ENCODE measurements around the gene NID1. TPM values are rescaled to one million over a fixed set of nuclear protein-coding genes. Genes with fewer than 3 reads are reported as not detected.

The NID1 gene
- total RNA-seq, 1 experiment from 2014 or later = 19.2 TPM

DNA sequence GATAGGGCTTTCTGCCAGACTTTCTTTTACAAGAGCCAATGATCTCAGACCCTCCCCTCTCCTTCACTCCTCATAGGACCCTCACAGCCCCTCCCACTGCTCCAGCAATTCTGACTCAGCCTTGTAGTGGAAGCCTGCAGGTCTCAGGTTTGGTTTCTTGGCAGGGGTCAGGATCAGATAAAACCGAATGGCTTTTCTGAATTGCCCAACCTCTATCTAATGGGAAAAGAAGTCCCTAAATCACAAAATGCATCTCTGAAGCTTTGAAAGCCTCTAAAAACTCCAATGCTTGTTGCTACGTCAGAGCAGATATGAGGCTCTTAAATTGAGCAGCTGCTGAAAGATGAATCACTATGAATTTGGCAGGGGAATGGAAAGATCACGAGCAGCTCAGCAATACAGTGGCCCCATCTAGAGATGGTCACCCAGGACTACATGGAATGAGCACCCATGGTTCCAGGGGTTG, 74.5 kb downstream of the NID1 start:
- H3K27me3 Mint-ChIP-seq (ENCODE audit: low read depth) = peaks cover 6% of the 10 kb centered on the region; the same call in 1 of the 2 replicates
- no peaks in the 10 kb centered on the region for H3K4me1 Mint-ChIP-seq
- DNase-seq (ENCODE audit: low spot score) (no peak), ATAC-seq (no peak)
- ChIA-PET POLR2A (no interaction called here), CTCF (interaction anchor here (1.0 kb wide), 1 partner anchor 14 kb away, joined by 3 read pairs; no protein-coding TSS in a partner anchor)
- H3K9me3 Mint-ChIP-seq = peaks cover 35% of the 10 kb centered on the region
- peaks cover 37% of the 10 kb centered on the region for H3K36me3 Mint-ChIP-seq
- H3K27ac Mint-ChIP-seq = no peak overlapping the region
- no peak overlapping the region for H3K4me3 Mint-ChIP-seq
- TF ChIP-seq OVOL2 (CRISPR knock-in tag; IDR thresholded peaks at IDR 0.05; ENCODE audit: borderline replicate concordance) (no peak), ZNF671 (CRISPR knock-in tag; IDR thresholded peaks at IDR 0.05) (no peak), GRHL2 (CRISPR knock-in tag; IDR thresholded peaks at IDR 0.05; ENCODE audit: insufficient replicate concordance, severe bottlenecking) (no peak), ATF1 (CRISPR knock-in tag; IDR thresholded peaks at IDR 0.05) (no peak), NR3C1 (CRISPR knock-in tag; conservative IDR thresholded peaks at IDR 0.05; ENCODE audit: low read depth) (no peak), ZNF263 (CRISPR knock-in tag; IDR thresholded peaks at IDR 0.05; ENCODE audit: low read depth) (no peak), ZNF232 (CRISPR knock-in tag; IDR thresholded peaks at IDR 0.05) (no peak), TEAD1 (CRISPR knock-in tag; IDR thresholded peaks at IDR 0.05) (no peak)
- TF ChIP-seq, protein P1, sequence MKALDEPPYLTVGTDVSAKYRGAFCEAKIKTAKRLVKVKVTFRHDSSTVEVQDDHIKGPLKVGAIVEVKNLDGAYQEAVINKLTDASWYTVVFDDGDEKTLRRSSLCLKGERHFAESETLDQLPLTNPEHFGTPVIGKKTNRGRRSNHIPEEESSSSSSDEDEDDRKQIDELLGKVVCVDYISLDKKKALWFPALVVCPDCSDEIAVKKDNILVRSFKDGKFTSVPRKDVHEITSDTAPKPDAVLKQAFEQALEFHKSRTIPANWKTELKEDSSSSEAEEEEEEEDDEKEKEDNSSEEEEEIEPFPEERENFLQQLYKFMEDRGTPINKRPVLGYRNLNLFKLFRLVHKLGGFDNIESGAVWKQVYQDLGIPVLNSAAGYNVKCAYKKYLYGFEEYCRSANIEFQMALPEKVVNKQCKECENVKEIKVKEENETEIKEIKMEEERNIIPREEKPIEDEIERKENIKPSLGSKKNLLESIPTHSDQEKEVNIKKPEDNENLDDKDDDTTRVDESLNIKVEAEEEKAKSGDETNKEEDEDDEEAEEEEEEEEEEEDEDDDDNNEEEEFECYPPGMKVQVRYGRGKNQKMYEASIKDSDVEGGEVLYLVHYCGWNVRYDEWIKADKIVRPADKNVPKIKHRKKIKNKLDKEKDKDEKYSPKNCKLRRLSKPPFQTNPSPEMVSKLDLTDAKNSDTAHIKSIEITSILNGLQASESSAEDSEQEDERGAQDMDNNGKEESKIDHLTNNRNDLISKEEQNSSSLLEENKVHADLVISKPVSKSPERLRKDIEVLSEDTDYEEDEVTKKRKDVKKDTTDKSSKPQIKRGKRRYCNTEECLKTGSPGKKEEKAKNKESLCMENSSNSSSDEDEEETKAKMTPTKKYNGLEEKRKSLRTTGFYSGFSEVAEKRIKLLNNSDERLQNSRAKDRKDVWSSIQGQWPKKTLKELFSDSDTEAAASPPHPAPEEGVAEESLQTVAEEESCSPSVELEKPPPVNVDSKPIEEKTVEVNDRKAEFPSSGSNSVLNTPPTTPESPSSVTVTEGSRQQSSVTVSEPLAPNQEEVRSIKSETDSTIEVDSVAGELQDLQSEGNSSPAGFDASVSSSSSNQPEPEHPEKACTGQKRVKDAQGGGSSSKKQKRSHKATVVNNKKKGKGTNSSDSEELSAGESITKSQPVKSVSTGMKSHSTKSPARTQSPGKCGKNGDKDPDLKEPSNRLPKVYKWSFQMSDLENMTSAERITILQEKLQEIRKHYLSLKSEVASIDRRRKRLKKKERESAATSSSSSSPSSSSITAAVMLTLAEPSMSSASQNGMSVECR (CRISPR knock-in tag; IDR thresholded peaks at IDR 0.05; ENCODE audit: borderline replicate concordance) = no peak
- TF ChIP-seq, protein P2, sequence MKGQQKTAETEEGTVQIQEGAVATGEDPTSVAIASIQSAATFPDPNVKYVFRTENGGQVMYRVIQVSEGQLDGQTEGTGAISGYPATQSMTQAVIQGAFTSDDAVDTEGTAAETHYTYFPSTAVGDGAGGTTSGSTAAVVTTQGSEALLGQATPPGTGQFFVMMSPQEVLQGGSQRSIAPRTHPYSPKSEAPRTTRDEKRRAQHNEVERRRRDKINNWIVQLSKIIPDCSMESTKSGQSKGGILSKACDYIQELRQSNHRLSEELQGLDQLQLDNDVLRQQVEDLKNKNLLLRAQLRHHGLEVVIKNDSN (CRISPR knock-in tag; IDR thresholded peaks at IDR 0.05) = no peak
- TF ChIP-seq, protein P3, sequence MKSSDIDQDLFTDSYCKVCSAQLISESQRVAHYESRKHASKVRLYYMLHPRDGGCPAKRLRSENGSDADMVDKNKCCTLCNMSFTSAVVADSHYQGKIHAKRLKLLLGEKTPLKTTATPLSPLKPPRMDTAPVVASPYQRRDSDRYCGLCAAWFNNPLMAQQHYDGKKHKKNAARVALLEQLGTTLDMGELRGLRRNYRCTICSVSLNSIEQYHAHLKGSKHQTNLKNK (CRISPR knock-in tag; IDR thresholded peaks at IDR 0.05) = no peak
- TF ChIP-seq, protein P4, sequence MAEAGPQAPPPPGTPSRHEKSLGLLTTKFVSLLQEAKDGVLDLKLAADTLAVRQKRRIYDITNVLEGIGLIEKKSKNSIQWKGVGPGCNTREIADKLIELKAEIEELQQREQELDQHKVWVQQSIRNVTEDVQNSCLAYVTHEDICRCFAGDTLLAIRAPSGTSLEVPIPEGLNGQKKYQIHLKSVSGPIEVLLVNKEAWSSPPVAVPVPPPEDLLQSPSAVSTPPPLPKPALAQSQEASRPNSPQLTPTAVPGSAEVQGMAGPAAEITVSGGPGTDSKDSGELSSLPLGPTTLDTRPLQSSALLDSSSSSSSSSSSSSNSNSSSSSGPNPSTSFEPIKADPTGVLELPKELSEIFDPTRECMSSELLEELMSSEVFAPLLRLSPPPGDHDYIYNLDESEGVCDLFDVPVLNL (CRISPR knock-in tag; IDR thresholded peaks at IDR 0.05; ENCODE audit: borderline replicate concordance, low read depth) = no peak
- TF ChIP-seq, protein P5, sequence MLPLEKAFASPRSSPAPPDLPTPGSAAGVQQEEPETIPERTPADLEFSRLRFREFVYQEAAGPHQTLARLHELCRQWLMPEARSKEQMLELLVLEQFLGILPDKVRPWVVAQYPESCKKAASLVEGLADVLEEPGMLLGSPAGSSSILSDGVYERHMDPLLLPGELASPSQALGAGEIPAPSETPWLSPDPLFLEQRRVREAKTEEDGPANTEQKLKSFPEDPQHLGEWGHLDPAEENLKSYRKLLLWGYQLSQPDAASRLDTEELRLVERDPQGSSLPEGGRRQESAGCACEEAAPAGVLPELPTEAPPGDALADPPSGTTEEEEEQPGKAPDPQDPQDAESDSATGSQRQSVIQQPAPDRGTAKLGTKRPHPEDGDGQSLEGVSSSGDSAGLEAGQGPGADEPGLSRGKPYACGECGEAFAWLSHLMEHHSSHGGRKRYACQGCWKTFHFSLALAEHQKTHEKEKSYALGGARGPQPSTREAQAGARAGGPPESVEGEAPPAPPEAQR (CRISPR knock-in tag; IDR thresholded peaks at IDR 0.05) = no peak
- TF ChIP-seq, protein P6, sequence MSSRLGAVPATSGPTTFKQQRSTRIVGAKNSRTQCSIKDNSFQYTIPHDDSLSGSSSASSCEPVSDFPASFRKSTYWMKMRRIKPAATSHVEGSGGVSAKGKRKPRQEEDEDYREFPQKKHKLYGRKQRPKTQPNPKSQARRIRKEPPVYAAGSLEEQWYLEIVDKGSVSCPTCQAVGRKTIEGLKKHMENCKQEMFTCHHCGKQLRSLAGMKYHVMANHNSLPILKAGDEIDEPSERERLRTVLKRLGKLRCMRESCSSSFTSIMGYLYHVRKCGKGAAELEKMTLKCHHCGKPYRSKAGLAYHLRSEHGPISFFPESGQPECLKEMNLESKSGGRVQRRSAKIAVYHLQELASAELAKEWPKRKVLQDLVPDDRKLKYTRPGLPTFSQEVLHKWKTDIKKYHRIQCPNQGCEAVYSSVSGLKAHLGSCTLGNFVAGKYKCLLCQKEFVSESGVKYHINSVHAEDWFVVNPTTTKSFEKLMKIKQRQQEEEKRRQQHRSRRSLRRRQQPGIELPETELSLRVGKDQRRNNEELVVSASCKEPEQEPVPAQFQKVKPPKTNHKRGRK (CRISPR knock-in tag; IDR thresholded peaks at IDR 0.05; ENCODE audit: borderline replicate concordance) = no peak

DNA sequence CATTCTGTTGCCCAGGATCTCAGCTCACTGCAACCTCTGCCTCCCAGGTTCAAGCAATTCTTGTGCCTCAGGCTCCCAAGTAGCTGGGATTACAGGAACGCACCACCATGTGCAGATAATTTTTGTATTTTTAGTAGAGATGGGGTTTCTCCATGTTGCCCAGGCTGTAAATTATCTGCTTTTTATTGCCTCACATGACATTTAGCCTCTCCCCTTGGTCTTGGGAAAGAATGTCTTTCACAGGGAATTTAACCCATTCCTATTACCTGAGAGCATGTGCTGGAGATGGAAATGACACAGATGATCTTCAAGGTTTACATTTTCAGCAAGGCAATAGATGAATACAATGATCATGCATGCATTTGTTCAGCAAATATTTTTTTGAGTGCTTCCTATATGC, 75.8 kb downstream of the NID1 start:
- DNase-seq (ENCODE audit: low spot score) (no peak), ATAC-seq (no peak)
- Mint-ChIP-seq H3K9me3 (peaks cover 35% of the 10 kb centered on the region), H3K4me1 (peaks cover 7% of the 10 kb centered on the region), H3K27me3 (ENCODE audit: low read depth) (peaks cover 6% of the 10 kb centered on the region; the same call in 1 of the 2 replicates), H3K27ac (no peak overlapping the region), H3K4me3 (no peak overlapping the region), H3K36me3 (peaks cover 37% of the 10 kb centered on the region)
- POLR2A ChIA-PET = interaction anchor here (0.7 kb wide), 1 partner anchor 527 kb away, joined by 10 read pairs; no protein-coding TSS in a partner anchor
- CTCF ChIA-PET = no interaction called here
- TF ChIP-seq, protein P7, sequence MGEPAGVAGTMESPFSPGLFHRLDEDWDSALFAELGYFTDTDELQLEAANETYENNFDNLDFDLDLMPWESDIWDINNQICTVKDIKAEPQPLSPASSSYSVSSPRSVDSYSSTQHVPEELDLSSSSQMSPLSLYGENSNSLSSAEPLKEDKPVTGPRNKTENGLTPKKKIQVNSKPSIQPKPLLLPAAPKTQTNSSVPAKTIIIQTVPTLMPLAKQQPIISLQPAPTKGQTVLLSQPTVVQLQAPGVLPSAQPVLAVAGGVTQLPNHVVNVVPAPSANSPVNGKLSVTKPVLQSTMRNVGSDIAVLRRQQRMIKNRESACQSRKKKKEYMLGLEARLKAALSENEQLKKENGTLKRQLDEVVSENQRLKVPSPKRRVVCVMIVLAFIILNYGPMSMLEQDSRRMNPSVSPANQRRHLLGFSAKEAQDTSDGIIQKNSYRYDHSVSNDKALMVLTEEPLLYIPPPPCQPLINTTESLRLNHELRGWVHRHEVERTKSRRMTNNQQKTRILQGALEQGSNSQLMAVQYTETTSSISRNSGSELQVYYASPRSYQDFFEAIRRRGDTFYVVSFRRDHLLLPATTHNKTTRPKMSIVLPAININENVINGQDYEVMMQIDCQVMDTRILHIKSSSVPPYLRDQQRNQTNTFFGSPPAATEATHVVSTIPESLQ (CRISPR knock-in tag; IDR thresholded peaks at IDR 0.05) = no peak
- TF ChIP-seq ZNF317 (CRISPR knock-in tag; IDR thresholded peaks at IDR 0.05; ENCODE audit: borderline replicate concordance, low read depth) (no peak), NR2C2 (CRISPR knock-in tag; IDR thresholded peaks at IDR 0.05) (no peak), GABPB1 (CRISPR knock-in tag; IDR thresholded peaks at IDR 0.05) (no peak), KAT7 (CRISPR knock-in tag; IDR thresholded peaks at IDR 0.05; ENCODE audit: borderline replicate concordance) (no peak), NFYB (CRISPR knock-in tag; conservative IDR thresholded peaks at IDR 0.05; ENCODE audit: low read depth) (no peak)
- TF ChIP-seq, protein P8, sequence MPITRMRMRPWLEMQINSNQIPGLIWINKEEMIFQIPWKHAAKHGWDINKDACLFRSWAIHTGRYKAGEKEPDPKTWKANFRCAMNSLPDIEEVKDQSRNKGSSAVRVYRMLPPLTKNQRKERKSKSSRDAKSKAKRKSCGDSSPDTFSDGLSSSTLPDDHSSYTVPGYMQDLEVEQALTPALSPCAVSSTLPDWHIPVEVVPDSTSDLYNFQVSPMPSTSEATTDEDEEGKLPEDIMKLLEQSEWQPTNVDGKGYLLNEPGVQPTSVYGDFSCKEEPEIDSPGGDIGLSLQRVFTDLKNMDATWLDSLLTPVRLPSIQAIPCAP (CRISPR knock-in tag; IDR thresholded peaks at IDR 0.05) = no peak
